SKM-1 treated with dmso at 0.1 percent for 144 hours (cell line): ENCODE results near the gene HEXD.
A peak's percentile ranks its signal among the peaks of the same experiment; 100 is the strongest.
"Not testable (repeated sequence)": the region's sequence is repeated elsewhere in the genome, so short reads cannot be mapped to it uniquely, and the experiment has no call there.

ENCODE experiments used
- DNase-seq: peaks from one replicate; lab custom pipeline; 2025; ENCODE audit not compliant: unreplicated experiment; lab: John Stamatoyannopoulos, UW

Gene HEXD

DNA sequence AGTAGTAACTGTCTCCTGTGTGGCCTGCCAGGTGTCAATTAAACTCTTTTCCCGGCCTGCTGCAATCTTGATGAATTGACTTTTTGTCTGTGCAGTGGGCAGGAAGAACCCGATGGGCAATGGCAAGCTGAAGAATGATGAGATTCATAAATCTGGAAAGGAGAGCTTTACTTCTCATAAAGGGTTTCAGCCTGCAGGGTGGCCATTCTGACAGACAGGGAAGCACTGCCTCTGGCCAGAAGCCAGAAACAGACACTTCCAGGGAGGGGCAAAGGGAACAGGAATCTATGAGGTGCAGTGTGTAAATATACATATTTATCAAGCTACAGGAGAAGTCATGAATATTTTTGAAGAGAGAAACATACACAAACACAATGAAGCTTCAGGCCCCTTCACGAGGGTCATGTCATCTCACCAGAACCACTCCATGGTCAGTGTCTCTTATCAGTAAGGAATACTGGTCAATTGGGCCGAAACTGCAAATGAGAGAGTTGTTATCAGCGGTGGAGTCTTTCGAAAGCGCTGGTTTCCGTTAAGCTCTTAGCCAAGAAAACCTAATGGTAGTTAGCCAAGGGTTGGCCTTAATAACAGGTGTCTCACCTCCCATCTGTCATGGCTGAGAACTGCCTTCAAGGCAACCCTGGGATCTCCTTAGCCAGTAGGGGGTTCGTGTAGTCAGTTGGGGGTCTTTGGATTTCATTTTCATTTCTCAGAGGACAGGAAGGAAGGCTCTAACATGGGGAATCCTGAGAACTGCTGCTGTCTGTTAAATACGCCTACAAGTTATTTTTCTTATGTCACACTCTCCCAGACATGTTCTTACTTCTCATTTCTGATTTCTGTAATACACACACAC lies 39.2 kb downstream of the HEXD start:
- peak; percentile 34 for DNase-seq

DNA sequence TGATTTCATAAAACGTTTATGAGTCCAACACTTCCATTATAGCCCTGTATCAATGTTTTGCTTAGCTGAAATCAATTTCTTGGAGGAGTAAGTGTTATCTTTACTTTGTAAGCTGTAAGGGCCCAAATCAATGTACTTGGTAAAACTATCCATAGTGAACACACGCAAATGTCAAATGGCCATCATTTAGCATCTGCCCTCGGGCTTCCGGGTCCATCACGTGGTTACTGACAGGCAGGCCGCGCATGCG lies 39.7 kb downstream of the HEXD start:
- DNase-seq, result no peak

DNA sequence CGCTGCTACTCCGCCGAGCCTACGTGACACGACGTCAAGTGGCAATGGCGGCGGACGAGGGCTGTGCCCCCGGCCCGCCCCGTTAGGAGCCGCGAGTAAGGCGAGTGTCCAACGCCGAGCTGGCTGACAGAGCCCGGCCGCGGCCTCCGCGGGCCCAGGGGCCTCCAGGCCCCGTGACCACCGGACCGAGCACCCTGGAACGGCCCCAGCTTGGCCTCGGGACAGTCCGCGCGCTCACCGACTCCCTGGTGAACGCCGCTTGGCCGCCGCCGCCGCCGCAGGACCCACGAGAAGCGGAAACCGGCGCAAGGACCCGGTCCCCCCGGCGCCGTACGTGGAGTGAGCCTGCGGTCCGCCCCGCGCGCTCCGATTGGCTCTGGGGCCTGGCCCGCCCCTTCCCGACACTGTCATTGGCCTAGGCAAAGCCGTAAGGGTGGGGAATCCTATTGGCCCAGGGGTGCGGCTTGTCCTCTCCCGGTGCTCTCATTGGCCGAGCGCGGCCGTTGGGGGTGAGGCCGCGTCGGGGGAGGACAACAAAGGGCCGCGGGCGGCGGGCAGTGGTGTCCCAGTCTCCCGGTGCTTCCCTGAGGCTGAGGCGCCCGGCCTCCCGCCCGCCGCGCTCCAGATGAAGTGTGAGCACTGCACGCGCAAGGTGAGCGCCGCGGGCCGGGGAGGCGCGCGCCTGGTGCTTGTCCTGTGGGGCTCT lies 40.2 kb downstream of the HEXD start, which contains the start of gene NARF:
NARF (plus strand) TSS at position 563 of the 706 bp plus-strand sequence; CDS start at position 626, 63 bp downstream.
- peak; percentile 98 for DNase-seq

DNA sequence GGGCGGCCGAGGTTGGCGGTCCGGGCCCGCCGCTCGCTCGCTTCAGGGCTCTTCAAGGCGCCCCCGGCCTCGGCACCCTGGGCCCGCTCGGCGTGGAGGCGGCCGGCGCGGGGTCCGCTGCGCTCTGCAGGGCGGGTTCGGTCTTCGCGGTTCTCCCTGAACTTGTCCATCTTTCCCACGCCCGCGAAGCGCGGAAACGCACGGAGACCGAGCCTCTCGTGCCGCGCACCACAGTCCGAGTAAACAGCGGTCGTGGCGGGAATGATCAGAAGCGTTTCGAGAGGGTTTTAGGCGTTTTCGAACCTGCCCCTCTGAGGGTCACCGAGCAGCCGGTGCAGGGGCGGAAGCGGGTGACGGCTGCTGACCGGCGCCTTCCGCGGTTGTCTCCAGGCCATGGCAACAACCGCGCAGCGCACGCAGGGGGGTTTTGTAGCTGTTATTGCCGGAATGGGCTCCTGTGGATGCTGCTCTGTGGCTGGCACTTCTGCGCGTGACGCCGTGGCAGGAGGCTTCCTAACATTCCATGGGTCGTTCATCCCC lies 40.8 kb downstream of the HEXD start:
- DNase-seq, result no peak

DNA sequence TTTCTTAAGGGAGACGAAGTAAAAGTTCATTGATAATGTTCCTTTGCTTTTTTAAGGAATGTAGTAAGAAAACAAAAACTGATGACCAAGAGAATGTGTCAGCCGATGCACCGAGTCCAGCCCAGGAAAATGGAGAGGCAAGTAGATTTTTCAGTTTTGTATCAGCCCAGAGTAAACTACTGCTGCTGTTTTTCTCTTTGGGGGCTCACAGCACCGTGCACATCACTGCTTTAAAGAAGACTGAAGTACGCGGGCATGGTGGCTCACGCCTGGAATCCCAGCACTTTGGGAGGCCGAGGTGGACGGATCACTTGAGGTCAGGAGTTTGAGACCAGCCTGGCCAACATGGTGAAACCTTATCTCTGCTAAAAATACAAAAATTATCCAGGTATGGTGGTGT lies 41.8 kb downstream of the HEXD start:
- not testable (repeated sequence) for DNase-seq

DNA sequence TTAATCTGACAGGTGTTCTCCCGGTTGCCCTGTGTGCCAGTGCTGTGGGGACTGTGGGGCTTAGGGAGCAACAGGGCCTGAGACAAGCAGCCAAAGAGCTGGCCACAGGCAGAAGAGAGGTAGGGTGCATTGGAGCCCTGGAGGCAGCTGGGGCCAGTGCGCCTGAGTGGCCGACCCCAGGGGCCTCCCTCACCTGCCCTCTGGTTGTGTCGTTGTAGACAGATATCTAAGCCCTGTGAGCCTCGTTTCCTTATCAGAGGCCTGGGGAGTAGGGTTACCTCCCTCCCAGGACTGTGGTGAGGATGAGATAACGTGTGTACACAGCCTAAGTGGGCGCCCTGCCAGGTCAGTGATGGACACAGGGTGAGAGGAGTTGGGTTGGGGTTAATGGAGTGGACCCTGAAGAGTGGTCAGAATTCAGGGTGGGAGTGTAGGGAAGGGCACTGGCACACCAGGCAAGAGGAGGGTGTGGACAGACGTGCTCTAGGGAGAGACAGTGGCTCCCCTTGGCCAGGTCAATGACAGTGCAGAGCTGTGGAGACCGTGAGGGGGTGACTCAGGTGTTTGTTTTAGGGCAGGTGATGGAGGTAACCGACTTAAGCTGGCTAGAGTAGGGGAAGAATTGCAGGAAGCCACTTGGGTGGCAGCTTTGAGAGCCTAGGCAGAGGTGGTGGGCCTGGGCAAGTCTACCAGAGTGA lies 43.8 kb downstream of the HEXD start:
- no peak for DNase-seq

DNA sequence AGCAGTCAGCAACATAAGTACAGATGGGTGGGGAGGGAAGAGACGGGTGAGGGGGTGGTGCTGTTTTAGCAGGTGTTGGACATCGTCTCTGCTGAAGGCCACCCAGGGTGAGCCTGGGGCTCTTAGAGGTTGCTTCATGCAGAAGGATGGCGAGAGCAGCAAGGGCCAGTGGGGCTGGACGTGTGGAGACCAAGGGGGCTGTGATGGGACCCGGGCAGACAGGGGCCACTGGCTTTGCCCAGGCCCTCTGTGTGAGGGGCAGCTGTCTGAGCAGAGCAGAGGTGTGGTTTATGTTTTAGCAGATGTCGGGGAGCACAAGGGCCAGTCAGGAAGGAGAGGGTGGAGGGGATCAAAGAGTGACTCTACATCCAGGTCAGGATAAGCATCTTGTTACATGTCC lies 45.2 kb downstream of the HEXD start:
- no peak for DNase-seq

DNA sequence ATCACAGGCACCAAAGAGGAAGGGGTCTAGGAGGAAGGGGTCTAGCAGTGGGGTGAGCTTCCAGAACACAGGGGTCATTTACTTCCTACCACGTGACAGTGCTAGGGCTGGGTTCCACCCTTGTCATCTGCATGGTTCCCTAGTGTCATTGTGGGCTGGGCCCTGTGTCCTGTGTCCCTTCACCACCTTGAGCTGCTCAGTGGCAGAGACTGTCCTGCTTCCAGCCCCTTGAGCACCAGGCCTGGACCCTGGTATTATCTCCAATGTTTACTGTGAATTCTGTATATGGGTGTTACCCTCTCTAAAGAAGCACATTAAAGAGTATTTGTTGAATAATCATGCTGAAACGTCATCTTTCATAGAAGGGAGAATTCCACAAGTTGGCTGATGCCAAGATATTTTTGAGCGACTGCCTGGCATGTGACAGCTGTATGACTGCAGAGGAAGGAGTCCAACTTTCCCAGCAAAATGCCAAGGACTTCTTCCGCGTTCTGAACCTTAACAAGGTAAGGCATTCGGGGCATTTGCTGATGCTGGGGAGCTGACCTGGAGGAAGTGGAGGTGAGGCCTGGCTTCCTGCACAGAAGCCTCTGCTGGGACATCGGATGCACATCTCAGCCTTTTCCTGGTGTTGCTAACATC lies 45.9 kb downstream of the HEXD start:
- no peak for DNase-seq

DNA sequence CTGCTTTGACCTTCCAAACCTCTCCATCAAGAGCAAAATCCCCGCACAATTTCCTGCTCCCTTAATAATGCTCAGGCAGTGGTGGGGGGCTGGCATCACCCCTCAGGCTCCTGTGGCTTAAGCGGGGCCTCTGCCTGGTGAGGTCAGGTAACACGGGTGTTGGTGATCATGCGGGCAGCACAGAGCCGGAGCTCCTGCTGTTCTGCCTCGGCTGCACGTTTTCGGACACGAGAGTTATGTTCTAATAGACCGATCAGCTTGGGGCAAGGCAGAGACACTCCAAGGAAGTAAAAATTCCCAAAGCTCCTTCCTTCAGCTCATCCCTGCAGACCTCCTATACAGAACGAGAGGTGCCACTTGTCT lies 46.4 kb downstream of the HEXD start:
- DNase-seq, result no peak

DNA sequence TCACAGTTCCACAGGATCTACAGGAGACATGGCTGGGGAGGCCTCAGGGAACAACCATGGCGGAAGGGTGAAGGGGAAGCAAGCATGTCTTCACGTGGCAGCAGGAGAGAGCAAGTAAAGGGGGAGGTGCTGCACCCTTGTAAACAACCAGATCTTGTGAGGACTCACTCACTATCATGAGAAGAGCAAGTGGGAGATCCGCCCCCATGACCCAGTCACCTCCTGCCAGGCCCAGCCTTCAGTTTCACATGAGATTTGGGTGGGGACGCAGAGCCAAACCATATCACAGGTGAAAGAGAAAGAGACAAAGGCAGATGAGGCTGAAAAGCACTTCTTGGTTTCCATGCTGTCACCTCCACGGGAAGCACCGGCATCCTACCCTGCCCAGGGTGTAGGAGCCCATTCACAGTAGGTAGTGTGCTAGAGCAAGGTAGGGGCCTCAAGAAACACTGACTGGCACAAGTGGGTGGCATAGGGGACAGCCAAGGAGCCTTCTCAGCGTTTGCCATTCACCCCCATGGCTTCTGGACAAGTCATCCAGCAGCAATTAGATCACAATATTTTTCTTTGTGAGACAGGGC lies 47.0 kb downstream of the HEXD start:
- no peak for DNase-seq

DNA sequence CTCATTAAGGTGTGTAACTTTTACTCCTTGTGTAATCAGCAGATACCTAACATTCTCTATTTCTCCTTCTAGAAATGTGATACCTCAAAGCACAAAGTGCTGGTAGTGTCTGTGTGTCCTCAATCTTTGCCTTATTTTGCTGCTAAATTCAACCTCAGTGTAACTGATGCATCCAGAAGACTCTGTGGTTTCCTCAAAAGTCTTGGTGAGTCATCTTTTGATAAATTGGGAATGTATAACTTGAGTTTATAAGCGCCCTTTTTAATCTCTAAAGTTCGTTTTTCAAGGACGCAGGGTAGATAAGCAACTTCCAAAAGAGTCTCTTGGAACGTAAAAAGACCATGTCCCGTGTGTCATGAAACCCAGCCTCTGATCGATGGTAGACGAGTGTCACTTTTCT lies 50.5 kb downstream of the HEXD start:
- no peak for DNase-seq

DNA sequence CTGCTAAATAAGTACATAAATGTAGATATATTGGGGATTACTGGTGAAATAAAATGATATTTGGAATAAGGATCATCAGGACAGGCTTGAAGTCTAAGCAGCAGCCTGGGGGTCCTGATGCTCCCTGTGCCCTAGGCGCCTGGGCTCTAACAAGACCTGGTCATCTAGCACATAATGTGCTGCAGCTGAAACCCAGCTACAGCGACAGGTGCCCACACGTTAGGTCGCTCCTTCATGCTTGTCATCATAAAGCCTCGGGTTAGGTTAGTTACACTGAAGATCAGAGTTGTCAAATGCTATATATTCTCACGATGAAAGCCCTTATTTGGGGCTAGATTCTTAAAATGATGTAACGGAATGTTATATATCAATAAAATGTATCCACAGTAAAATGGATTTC lies 51.9 kb downstream of the HEXD start:
- DNase-seq, result no peak

DNA sequence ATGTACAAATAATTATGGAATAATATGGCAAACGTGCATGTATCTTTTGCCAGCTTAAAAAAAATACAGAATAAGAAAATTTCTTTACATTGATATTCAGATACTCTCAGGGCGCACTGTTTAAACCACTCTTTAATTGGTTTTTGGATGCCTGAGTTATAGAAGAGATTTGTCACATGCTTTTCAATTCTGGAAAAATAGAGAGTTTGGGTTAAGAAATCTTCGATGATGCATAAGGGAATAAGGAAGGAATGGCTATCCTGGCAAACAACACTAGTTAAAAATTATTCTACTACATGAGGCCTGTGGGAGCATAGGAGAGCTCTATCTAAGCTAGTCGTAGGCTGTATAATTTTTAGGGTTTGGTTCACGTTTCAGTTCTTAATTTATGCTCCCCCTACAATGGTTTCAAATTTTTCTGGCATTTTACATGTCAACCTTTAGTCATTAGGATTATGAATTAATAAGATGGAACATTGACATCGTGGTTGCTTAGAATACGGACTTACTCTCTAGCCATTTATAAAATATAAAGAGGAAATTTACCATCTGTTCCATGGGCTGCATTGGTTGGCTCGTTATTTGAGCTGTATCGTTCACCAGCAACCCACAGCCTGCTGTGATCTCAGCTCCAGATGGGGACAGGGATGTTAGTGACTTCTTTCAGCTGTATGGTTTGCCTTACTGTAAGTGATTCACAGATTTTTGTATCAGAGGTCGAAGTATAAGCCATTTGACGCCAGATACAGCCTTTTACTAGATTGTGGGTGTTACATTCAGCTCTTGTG lies 56.3 kb downstream of the HEXD start:
- no peak for DNase-seq

DNA sequence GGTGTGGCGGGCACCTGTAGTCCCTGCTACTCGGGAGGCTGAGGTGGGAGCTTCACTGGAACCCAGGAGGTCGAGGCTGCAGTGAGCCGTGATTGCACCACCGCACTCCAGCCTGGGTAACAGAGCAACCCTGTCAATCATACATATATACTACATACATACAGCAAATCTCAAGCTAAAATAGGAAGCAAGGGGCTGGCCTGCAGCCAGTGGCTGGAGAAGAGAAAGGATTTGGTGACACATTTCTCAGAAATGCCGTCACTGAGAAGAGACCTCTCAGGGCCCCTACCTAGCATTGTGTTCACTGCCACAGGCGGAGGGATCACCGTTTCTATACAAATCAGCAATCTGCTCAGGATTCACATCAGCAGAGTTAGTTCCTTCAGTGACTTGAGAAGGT lies 57.3 kb downstream of the HEXD start:
- no peak for DNase-seq

DNA sequence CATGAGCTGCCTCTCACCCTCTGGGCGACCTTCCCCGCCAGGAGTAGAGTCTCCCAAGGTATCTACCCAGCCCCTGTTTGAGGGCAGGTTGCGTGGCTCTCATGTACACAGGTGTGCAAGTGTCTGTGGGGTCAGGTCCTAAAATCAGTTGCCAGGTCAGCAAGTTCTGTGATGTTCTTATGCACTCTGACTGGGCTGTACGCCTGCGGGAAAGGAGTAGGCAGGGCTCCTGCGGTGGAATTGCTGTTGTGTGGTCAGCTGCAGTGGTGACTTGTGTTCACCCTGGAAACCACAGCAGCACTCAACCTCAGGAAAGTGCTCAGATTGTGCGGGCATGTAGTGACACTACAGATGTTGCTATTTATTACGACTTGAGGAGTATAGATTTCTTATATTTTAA lies 59.8 kb downstream of the HEXD start:
- no peak for DNase-seq

DNA sequence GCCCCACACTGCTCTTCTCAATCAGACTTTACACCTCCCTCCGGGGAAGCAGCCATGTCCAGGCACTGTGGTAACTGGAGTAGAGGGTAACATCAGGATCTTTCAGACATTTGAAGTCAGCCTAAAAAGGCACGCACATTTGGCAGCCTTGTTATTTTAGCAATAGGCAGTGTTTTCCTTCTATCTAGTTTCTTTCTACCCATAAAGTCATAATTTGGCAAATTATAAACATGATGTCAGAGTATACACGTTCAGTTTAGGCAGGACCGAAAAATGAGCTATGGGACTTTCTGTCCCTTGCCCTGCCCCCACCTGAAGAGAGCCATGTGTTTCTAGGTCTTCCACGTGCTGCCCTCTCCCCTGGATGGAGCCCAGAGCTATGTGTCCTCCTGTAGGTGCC lies 61.5 kb downstream of the HEXD start:
- DNase-seq, result no peak

DNA sequence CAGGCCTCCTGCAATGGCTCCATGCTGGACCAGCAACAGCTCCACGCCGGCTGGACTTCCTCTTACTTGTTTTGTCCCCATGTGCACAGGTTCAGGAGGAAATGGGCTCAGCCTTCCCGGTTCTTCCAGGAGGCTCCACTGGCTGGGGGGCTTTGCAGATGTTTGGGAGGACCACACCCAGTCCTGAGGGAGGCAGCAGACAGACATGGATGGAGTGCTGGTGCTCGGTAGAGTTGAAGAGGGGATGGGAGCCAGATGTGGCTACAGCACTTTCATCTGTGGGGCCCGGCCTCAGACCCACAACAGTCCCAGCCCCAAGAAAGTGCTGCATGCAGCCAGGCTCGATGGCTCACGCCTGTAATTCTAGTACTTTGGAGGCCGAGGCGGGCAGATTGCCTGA lies 62.2 kb downstream of the HEXD start:
- DNase-seq, result no peak

DNA sequence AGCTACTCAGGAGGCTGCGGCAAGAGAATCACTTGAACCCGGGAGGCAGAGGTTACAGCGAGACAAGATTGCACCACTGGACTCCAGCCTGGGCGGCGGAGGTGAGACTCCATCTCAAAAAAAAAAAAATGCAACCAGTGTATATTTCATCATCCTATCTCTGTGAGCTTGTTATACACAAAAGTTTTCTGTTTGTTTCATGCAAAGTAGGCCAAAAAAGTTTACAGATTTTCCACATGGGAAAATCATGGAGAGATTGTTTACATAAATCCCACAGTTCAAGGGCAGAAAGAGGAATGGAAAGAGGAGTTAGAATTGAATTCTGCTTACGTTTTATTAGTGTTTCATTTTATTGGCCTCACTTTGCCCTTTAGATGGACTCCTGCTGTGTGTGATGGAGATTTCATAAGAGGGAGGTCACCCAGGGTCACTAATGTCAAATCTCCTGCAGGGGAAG lies 65.1 kb downstream of the HEXD start:
- no peak for DNase-seq

DNA sequence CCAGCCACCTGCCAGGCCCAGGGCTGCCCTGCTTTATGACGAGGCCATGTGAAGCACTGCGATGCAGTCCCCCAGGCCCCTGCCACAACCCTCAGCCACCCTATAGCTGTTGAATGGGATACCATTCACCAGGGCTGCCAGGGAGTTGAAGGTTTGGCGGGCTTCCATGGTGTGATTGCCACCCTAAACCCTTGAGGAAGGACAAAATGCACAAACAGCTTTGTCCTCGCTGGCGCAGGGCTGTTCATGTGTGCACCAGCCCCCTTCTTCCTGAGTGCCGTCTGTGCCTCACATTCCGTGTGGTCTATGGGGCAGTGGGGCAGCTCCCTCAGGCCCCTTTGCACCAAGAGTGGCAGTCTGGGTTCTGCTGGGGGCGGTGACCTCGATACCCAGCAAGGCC lies 65.7 kb downstream of the HEXD start:
- no peak for DNase-seq
